ENCODE measurements around the gene TMOD2.

- TF ChIP-seq CTCF (IDR thresholded peaks at IDR 0.05) (no peak), POLR2A (IDR thresholded peaks at IDR 0.05) (no peak)
These were observed 31.0 kb upstream of the TMOD2 start for GRCh38 chr15:51720201-51720995.
